ENCODE measurements around the gene MOB3B.

The MOB3B gene

GRCh38 chr9:27358007-27358406, 171.6 kb downstream of the MOB3B start:
- TF ChIP-seq, protein P1, sequence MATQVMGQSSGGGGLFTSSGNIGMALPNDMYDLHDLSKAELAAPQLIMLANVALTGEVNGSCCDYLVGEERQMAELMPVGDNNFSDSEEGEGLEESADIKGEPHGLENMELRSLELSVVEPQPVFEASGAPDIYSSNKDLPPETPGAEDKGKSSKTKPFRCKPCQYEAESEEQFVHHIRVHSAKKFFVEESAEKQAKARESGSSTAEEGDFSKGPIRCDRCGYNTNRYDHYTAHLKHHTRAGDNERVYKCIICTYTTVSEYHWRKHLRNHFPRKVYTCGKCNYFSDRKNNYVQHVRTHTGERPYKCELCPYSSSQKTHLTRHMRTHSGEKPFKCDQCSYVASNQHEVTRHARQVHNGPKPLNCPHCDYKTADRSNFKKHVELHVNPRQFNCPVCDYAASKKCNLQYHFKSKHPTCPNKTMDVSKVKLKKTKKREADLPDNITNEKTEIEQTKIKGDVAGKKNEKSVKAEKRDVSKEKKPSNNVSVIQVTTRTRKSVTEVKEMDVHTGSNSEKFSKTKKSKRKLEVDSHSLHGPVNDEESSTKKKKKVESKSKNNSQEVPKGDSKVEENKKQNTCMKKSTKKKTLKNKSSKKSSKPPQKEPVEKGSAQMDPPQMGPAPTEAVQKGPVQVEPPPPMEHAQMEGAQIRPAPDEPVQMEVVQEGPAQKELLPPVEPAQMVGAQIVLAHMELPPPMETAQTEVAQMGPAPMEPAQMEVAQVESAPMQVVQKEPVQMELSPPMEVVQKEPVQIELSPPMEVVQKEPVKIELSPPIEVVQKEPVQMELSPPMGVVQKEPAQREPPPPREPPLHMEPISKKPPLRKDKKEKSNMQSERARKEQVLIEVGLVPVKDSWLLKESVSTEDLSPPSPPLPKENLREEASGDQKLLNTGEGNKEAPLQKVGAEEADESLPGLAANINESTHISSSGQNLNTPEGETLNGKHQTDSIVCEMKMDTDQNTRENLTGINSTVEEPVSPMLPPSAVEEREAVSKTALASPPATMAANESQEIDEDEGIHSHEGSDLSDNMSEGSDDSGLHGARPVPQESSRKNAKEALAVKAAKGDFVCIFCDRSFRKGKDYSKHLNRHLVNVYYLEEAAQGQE (IDR thresholded peaks at IDR 0.05; ENCODE audit: insufficient read depth in 1 of 2, low read depth in 2 of 2, low read length in 2 of 2): no peak
- TF ChIP-seq POLR2AphosphoS5 (IDR thresholded peaks at IDR 0.05; ENCODE audit: low read depth, low read length) (no peak), TAF1 (IDR thresholded peaks at IDR 0.05; ENCODE audit: borderline replicate concordance, insufficient read depth, low read length) (no peak), SIN3A (IDR thresholded peaks at IDR 0.05; ENCODE audit: borderline replicate concordance, insufficient read depth, low read length) (no peak), FOXP2 (optimal IDR thresholded peaks at IDR 0.05; ENCODE audit: borderline replicate concordance, extremely low read depth, extremely low read length, insufficient read depth) (no peak)

GRCh38 chr9:27356446-27356845, 173.2 kb downstream of the MOB3B start:
- no peak for TF ChIP-seq FOXP2 (optimal IDR thresholded peaks at IDR 0.05; ENCODE audit: borderline replicate concordance, extremely low read depth, extremely low read length, insufficient read depth)
- TF ChIP-seq TAF1 (IDR thresholded peaks at IDR 0.05; ENCODE audit: borderline replicate concordance, insufficient read depth, low read length): no peak

- TF ChIP-seq TAF1 (IDR thresholded peaks at IDR 0.05; ENCODE audit: borderline replicate concordance, insufficient read depth, low read length): no peak
- TF ChIP-seq POLR2AphosphoS5 (IDR thresholded peaks at IDR 0.05; ENCODE audit: low read depth, low read length): no peak
- no peak for TF ChIP-seq SIN3A (IDR thresholded peaks at IDR 0.05; ENCODE audit: borderline replicate concordance, insufficient read depth, low read length)
- TF ChIP-seq, protein P1 (IDR thresholded peaks at IDR 0.05; ENCODE audit: insufficient read depth in 1 of 2, low read depth in 2 of 2, low read length in 2 of 2): no peak
- no peak for TF ChIP-seq FOXP2 (optimal IDR thresholded peaks at IDR 0.05; ENCODE audit: borderline replicate concordance, extremely low read depth, extremely low read length, insufficient read depth)
Measured at GRCh38 chr9:27355166-27355565, 174.4 kb downstream of the MOB3B start.

DNA sequence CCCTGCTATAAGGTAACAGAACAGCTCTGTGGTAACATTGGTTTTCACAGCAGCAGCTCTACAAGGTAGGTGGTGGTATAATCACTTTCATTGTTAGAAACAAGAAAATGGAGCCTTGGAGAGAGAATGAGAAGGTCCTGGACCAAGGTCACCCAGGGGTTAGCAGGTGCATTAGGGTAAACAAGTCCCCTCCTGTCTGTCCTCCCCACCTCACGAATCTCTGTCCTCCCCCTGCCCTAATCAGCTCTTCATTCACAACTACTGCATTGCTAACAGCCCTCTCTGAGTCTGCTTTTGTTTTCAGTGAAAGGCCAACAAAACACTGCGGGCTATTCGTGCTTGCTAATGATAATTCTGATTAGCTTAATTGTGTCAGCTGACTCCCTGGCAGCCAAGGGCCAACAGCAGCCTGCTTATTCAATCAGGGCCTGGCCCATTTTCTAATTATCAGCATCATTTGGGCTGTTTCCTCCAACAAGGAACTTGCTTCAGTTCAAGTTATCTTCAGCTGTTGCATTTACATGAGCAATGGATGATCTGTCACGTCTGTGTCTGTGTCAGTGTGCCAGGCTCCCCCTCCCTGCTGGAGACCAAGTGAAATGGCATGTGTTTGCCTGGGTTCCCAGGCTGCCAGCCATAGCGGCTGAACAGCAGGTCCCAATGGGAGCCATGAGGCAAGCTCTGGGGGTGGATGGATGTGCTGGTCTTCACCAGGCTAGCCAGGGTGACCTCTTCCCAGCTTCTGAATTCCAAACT, 176.0 kb downstream of the MOB3B start:
- TF ChIP-seq, protein P1 (IDR thresholded peaks at IDR 0.05; ENCODE audit: insufficient read depth in 1 of 2, low read depth in 2 of 2, low read length in 2 of 2): no peak
- TF ChIP-seq FOXP2 (optimal IDR thresholded peaks at IDR 0.05; ENCODE audit: borderline replicate concordance, extremely low read depth, extremely low read length, insufficient read depth): no peak

GRCh38 chr9:27353166-27353473, 176.5 kb downstream of the MOB3B start:
- TF ChIP-seq POLR2AphosphoS5 (IDR thresholded peaks at IDR 0.05; ENCODE audit: low read depth, low read length) (no peak), FOXP2 (optimal IDR thresholded peaks at IDR 0.05; ENCODE audit: borderline replicate concordance, extremely low read depth, extremely low read length, insufficient read depth) (no peak), TAF1 (IDR thresholded peaks at IDR 0.05; ENCODE audit: borderline replicate concordance, insufficient read depth, low read length) (no peak), SIN3A (IDR thresholded peaks at IDR 0.05; ENCODE audit: borderline replicate concordance, insufficient read depth, low read length) (no peak)
- TF ChIP-seq, protein P1 (IDR thresholded peaks at IDR 0.05; ENCODE audit: insufficient read depth in 1 of 2, low read depth in 2 of 2, low read length in 2 of 2): no peak

All from PFSK-1 (cell line).